Nephron (organoid): Measurements from ENCODE around the gene JAZF1.

Experiments used
- H3K27ac Mint-ChIP-seq, 3 experiments: 2 replicates each; pipeline ENCODE4 v1.8.0; 2020; ENCODE audit warnings: mixed read lengths in 3 of 3, mild to moderate bottlenecking in 2 of 3, moderate library complexity in 1 of 3
- H3K27me3 Mint-ChIP-seq: 2 replicates; pipeline ENCODE4 v1.8.0; 2021; ENCODE audit warnings: low read depth, mild to moderate bottlenecking, moderate library complexity, mixed read lengths
- H3K36me3 Mint-ChIP-seq: 2 replicates; pipeline ENCODE4 v1.8.0; 2020; ENCODE audit warnings: low read depth, mixed read lengths
- H3K4me1 Mint-ChIP-seq: 2 replicates; pipeline ENCODE4 v1.8.0; 2020; ENCODE audit warnings: mixed read lengths
- H3K4me3 Mint-ChIP-seq, 3 experiments: 2 replicates each; pipeline ENCODE4 v1.8.0; 2020; ENCODE audit warnings: mild to moderate bottlenecking in 3 of 3, mixed read lengths in 3 of 3, moderate library complexity in 2 of 3
- H3K9me3 Mint-ChIP-seq: 2 replicates; pipeline ENCODE4 v1.8.0; 2020; ENCODE audit warnings: mixed read lengths
- CTCF ChIP-seq, 3 experiments: fragments of 200-600 bp; sonication (generic); IDR thresholded peaks; one replicate each; pipeline ENCODE4 v1.5.0; 2021; ENCODE audit warnings: antibody characterized with exemption in 3 of 3; ENCODE audit not compliant: unreplicated experiment in 3 of 3

JAZF1 gene

DNA sequence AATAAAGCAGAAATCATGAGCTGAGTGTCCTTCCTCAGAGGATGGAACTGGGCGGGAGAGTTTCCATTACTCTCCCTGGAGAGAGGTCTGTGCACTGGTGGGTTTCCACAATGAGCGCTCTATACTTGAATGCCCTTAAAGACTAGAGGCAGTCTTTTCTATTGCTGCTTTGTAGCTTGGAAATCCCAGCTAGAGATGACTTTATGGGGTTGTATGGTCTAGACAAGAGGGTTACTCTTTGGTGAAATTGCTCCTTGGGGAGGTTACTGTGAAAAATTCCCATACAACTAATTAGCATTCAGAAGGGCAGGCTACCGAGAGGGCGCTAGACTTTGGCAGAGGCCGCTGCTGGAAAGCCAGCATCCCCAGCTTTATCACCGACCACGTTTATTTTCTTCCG lies 303.8 kb downstream of the JAZF1 start:
- H3K9me3 Mint-ChIP-seq: no peaks in the 10 kb centered on the region
- H3K27me3 Mint-ChIP-seq: no peaks in the 10 kb centered on the region
- H3K4me1 Mint-ChIP-seq: peaks cover 19% of the 10 kb centered on the region
- no peaks in the 10 kb centered on the region for H3K36me3 Mint-ChIP-seq
- H3K4me3 Mint-ChIP-seq: no peak overlapping the region
- no peak for TF ChIP-seq CTCF (IDR thresholded peaks at IDR 0.05; ENCODE audit: unreplicated experiment in 3 of 3)
- peak overlapping the region in 2 of 3 experiments; percentile 17 to 26 for H3K27ac Mint-ChIP-seq

GRCh38 chr7:27875832-27876231 lies 304.8 kb downstream of the JAZF1 start:
- Mint-ChIP-seq H3K27ac (peak overlapping the region in 2 of 3 experiments; percentile 17 to 35), H3K36me3 (no peaks in the 10 kb centered on the region), H3K4me1 (peaks cover 19% of the 10 kb centered on the region), H3K27me3 (no peaks in the 10 kb centered on the region), H3K4me3 (no peak overlapping the region), H3K9me3 (no peaks in the 10 kb centered on the region)
- TF ChIP-seq CTCF (IDR thresholded peaks at IDR 0.05; ENCODE audit: unreplicated experiment in 3 of 3): no peak

DNA sequence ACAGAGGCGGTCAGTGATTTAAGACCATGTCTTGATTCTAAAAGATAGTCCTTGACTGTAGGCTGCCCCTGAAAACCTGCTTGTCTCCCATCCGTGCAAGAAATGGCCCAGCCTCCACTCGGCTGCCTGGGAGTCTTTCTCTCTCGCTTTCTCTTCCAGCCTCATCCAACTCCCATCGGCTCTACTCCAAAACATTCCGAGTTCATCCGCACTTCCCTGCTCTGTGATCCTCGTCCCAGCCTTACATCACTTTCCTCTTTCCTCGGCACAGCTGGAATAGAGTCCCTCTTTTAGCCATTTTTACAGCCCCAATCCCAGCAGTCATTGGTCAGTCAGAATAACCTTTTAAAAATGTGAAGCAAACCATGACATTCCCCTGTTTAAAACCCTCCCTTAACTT lies 305.5 kb downstream of the JAZF1 start:
- Mint-ChIP-seq H3K36me3 (no peaks in the 10 kb centered on the region), H3K27me3 (peaks cover 3% of the 10 kb centered on the region), H3K27ac (peak overlapping the region in 2 of 3 experiments; percentile 13 to 35), H3K4me1 (peaks cover 19% of the 10 kb centered on the region), H3K4me3 (no peak overlapping the region), H3K9me3 (no peaks in the 10 kb centered on the region)
- no peak for TF ChIP-seq CTCF (IDR thresholded peaks at IDR 0.05; ENCODE audit: unreplicated experiment in 3 of 3)

GRCh38 chr7:27873981-27874957 lies 306.3 kb downstream of the JAZF1 start:
- Mint-ChIP-seq H3K27me3 (peaks cover 4% of the 10 kb centered on the region), H3K9me3 (no peaks in the 10 kb centered on the region), H3K27ac (peak overlapping the region; percentile 13 to 57 (median 48)), H3K4me1 (peaks cover 19% of the 10 kb centered on the region), H3K4me3 (no peak overlapping the region), H3K36me3 (no peaks in the 10 kb centered on the region)
- no peak for TF ChIP-seq CTCF (IDR thresholded peaks at IDR 0.05; ENCODE audit: unreplicated experiment in 3 of 3)

DNA sequence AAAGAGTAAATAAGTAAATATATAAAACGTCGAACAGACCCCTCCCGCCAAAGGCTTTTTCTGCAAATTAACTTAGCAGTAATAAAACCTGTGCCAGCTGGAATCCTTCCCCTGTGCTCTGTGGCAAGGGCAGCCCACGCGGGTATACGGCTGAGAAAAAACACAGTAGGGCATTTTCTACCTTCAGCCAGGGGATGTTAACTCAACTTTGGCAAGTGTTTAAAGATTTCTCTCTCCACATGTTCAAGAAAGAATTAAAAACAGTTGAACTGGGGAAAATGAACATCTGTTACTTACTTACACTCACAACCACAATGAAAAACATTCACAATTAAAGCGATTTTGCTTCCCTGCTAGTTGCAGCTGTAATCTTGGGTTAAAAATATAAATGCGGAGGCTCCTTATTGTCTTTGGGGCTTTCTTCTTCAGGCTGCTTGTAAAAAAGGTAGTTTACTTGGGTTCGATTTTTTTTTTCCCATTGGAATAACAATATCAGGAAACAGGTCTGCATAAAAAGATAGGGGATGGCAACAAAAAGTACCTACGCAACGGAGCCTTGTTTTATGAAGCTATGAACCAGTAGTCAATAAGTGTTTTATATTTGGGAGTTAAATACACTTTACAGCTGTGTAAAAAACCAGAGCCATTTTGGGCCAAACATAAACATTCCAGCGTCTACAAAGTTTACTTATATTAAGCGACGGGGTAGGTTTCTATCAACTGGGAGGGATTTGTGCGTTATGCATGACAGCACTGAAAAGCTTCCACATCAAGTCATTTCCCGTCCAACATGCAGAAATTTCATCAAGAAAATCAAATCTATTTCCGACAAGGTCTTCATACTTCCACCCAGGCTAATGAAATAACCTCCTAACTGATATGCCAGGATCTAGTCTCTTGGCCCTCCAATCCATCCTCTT lies 308.0 kb downstream of the JAZF1 start:
- Mint-ChIP-seq H3K4me3 (no peak overlapping the region), H3K9me3 (no peaks in the 10 kb centered on the region), H3K4me1 (peaks cover 19% of the 10 kb centered on the region), H3K27me3 (peaks cover 4% of the 10 kb centered on the region), H3K27ac (peak overlapping the region in 2 of 3 experiments; percentile 48 to 57), H3K36me3 (no peaks in the 10 kb centered on the region)
- TF ChIP-seq CTCF (IDR thresholded peaks at IDR 0.05; ENCODE audit: unreplicated experiment in 3 of 3): no peak
